ENCODE data around the gene TM6SF1. TPM values are rescaled to one million over a fixed set of nuclear protein-coding genes. Genes with fewer than 3 reads are reported as not detected.

TM6SF1 gene
- total RNA-seq, 2 donors from 2014 or later: 9.1 to 11.0 TPM

GRCh38 chr15:83064859-83065258, 42.6 kb upstream of the TM6SF1 start:
- DNase-seq (ENCODE audit: low spot score) (no peak), ATAC-seq (ENCODE audit: insufficient number of reproducible peaks, low FRiP score, low read depth) (no peak)
- Histone ChIP-seq H3K27ac (no peak overlapping the region), H3K4me1 (ENCODE audit: control insufficient read depth in 1 of 2, low read depth in 2 of 2) (peaks cover 35 to 59% of the 10 kb centered on the region in 2 donors), H3K9me3 (no peaks in the 10 kb centered on the region), H3K36me3 (peaks cover 3% of the 10 kb centered on the region), H3K4me3 (peak overlapping the region; percentile 76), H3K27me3 (replicated peaks; ENCODE audit: insufficient read depth) (no peaks in the 10 kb centered on the region)
- no peak for TF ChIP-seq CTCF (IDR thresholded peaks at IDR 0.05)

DNA sequence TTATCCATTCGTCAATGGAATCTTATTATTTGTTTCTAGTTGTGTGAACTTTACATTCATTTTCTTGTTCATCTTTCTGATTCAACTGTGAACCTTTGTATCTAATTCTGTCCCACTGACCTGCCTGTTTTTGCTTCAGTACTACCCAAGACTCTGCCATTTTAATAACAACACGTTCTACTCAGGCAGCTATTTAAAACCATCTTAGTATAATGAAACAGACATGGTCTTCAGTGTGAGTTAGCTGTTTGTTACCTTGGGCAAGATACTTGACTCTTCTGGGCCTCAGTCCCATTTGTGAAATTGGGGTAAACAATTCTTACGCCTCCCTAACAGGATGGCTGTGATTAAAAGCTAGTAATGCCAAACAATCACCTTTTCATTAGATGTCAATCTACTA, 42.0 kb upstream of the TM6SF1 start:
- Histone ChIP-seq H3K27ac (no peak overlapping the region), H3K36me3 (peaks cover 3% of the 10 kb centered on the region), H3K4me3 (peak overlapping the region; percentile 76), H3K9me3 (no peaks in the 10 kb centered on the region), H3K4me1 (ENCODE audit: control insufficient read depth in 1 of 2, low read depth in 2 of 2) (peaks cover 35 to 59% of the 10 kb centered on the region in 2 donors), H3K27me3 (replicated peaks; ENCODE audit: insufficient read depth) (no peaks in the 10 kb centered on the region)
- ATAC-seq (ENCODE audit: insufficient number of reproducible peaks, low FRiP score, low read depth): no peak
- no peak for TF ChIP-seq CTCF (IDR thresholded peaks at IDR 0.05)
- DNase-seq (ENCODE audit: low spot score): no peak

DNA sequence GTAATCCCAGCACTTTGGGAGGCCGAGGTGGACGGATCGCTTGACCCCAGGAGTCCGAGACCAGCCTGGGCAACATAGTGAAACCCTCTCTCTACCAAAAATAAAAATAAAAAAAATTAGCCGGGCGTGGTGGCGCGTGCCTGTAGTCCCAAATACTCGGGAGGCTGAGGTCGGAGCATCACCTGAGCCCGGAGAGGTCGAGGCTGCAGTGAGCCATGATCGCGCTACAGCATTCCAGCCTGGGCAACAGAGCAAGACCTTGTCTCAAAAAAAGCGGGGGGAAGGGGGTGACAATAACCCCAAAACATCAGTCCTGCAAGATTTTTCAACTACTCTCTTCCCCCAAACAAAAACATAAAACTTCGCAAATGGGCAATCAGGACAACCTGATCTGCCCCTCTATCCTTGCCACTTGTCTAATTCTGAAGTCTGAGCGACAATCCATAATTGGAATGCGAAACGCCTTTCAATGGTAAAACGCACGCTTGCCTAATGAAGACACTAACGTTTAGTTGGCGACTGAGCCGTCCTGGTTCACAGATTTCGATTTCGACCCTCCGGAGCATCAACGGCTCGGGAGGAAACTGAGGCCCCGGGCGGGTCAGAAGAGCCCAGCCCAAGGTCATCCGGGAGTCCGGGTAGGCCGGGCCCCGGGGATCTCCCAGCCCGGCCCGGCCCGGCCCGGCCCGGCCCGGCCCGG, 41.3 kb upstream of the TM6SF1 start:
- H3K36me3 ChIP-seq: peaks cover 2% of the 10 kb centered on the region
- no peak for TF ChIP-seq CTCF (IDR thresholded peaks at IDR 0.05)
- no peaks in the 10 kb centered on the region for H3K9me3 ChIP-seq
- no peak for ATAC-seq (ENCODE audit: insufficient number of reproducible peaks, low FRiP score, low read depth)
- H3K27me3 ChIP-seq (replicated peaks; ENCODE audit: insufficient read depth): no peaks in the 10 kb centered on the region
- peak overlapping the region; percentile 90 to 95 for H3K27ac ChIP-seq
- peak overlapping the region; percentile 76 for H3K4me3 ChIP-seq
- H3K4me1 ChIP-seq (ENCODE audit: control insufficient read depth in 1 of 2, low read depth in 2 of 2): peaks cover 35 to 56% of the 10 kb centered on the region in 2 donors
- DNase-seq (ENCODE audit: low spot score): no peak

GRCh38 chr15:83066734-83067637, 40.5 kb upstream of the TM6SF1 start, which contains the start of gene BTBD1:
Gene BTBD1, minus strand, starts transcription at chr15:83067252. Its CDS starts 101 bp downstream, at chr15:83067151.
- ATAC-seq (ENCODE audit: insufficient number of reproducible peaks, low FRiP score, low read depth) (peak; percentile 91), DNase-seq (ENCODE audit: low spot score) (peak; percentile 90)
- Histone ChIP-seq H3K9me3 (no peaks in the 10 kb centered on the region), H3K36me3 (no peaks in the 10 kb centered on the region), H3K4me3 (peak within 1 kb of the TSS; percentile 76), H3K27me3 (replicated peaks; ENCODE audit: insufficient read depth) (no peaks in the 10 kb centered on the region), H3K27ac (peak within 1 kb of the TSS; percentile 90 to 95), H3K4me1 (ENCODE audit: control insufficient read depth in 1 of 2, low read depth in 2 of 2) (peaks cover 28 to 48% of the 10 kb centered on the region in 2 donors)
- TF ChIP-seq CTCF (IDR thresholded peaks at IDR 0.05): no peak

DNA sequence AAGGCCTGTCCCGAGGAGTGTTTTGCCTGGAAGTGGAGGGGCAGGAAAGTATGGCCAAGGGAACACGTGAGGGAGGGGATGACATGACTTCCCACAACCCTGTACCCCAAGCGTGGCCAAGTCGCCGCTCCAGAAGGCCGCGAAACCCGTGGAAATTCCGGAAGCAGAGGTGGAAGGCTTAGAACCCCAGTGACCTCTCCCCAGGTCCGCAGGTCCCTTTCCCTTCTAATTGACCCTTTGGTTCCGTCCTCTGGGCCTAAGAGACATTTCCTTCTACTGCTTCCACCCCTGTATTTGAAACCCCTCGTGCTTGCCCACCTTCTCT, 39.8 kb upstream of the TM6SF1 start:
- no peak for TF ChIP-seq CTCF (IDR thresholded peaks at IDR 0.05)
- no peak for ATAC-seq (ENCODE audit: insufficient number of reproducible peaks, low FRiP score, low read depth)

More for the DNA sequence above, 39.8 kb upstream of the TM6SF1 start:
- no peak for DNase-seq (ENCODE audit: low spot score)
- Histone ChIP-seq H3K36me3 (no peaks in the 10 kb centered on the region), H3K27me3 (replicated peaks; ENCODE audit: insufficient read depth) (no peaks in the 10 kb centered on the region), H3K27ac (peak overlapping the region; percentile 84 to 90), H3K9me3 (no peaks in the 10 kb centered on the region), H3K4me1 (ENCODE audit: control insufficient read depth in 1 of 2, low read depth in 2 of 2) (peaks cover 24 to 42% of the 10 kb centered on the region in 2 donors), H3K4me3 (peak overlapping the region; percentile 76)

All from thoracic aorta (tissue), 2 donors.